Mesenteric fat pad (tissue), 1 donor: ENCODE data around the gene RGL1. TPM values are rescaled to one million over a fixed set of nuclear protein-coding genes. Genes with fewer than 3 reads are reported as not detected.

Experiments
- DNase-seq: peaks from one replicate; pipeline ENCODE4 v3.0.0-alpha.2; 2020; ENCODE audit warnings: low spot score
- total RNA-seq: library from RNA; stranded (reverse); fragmentation: NEBNext Ultra II Directional; extraction: Animal tissue kit (Norgen Biotek cat#: 25700); gene quantifications from one replicate; pipeline ENCODE4 v1.2.1, GENCODE V29; 2021
- donor health status: DM: yes; HTN: yes; CAD: no.

Gene RGL1
- total RNA-seq, 1 donor from 2014 or later, result 80.8 TPM

- DNase-seq, result no peak
These were observed 54.9 kb downstream of the RGL1 start for GRCh38 chr1:183859831-183860230.

GRCh38 chr1:183862967-183863366, 58.0 kb downstream of the RGL1 start:
- DNase-seq, result no peak

GRCh38 chr1:183863852-183864251, 58.9 kb downstream of the RGL1 start:
- DNase-seq, result no peak

GRCh38 chr1:183864611-183865010, 59.7 kb downstream of the RGL1 start:
- DNase-seq, result no peak

GRCh38 chr1:183869230-183869629, 64.3 kb downstream of the RGL1 start:
- DNase-seq, result no peak

- DNase-seq, result no peak
These were observed 64.7 kb downstream of the RGL1 start for GRCh38 chr1:183869664-183870063.

- DNase-seq, result no peak
These were observed 65.6 kb downstream of the RGL1 start for GRCh38 chr1:183870351-183871077.

GRCh38 chr1:183871142-183871541, 66.2 kb downstream of the RGL1 start:
- DNase-seq, result no peak

GRCh38 chr1:183871601-183872000, 66.7 kb downstream of the RGL1 start:
- no peak for DNase-seq

GRCh38 chr1:183872403-183872802, 67.5 kb downstream of the RGL1 start:
- DNase-seq, result no peak

- DNase-seq, result no peak
These were observed 68.7 kb downstream of the RGL1 start for GRCh38 chr1:183873642-183874041.

GRCh38 chr1:183876309-183876708, 71.4 kb downstream of the RGL1 start:
- DNase-seq, result no peak

- DNase-seq, result no peak
These were observed 72.3 kb downstream of the RGL1 start for GRCh38 chr1:183877053-183877720.

- DNase-seq, result no peak
These were observed 74.6 kb downstream of the RGL1 start for GRCh38 chr1:183879494-183879893.

- no peak for DNase-seq
These were observed 75.0 kb downstream of the RGL1 start for GRCh38 chr1:183879966-183880365.

GRCh38 chr1:183880531-183881243, 75.8 kb downstream of the RGL1 start:
- no peak for DNase-seq

GRCh38 chr1:183881387-183882131, 76.6 kb downstream of the RGL1 start:
- DNase-seq, result no peak

- DNase-seq, result no peak
These were observed 77.6 kb downstream of the RGL1 start for GRCh38 chr1:183882335-183883167.

GRCh38 chr1:183883623-183884022, 78.7 kb downstream of the RGL1 start:
- DNase-seq, result no peak

- DNase-seq, result no peak
These were observed 79.6 kb downstream of the RGL1 start for GRCh38 chr1:183884526-183884925.
